HG02642 (cell line): ENCODE results near the gene BCAS3.
A peak's percentile ranks its signal among the peaks of the same experiment; 100 is the strongest.
"Not testable (repeated sequence)": the region's sequence is repeated elsewhere in the genome, so short reads cannot be mapped to it uniquely, and the experiment has no call there.

Experiments
- ATAC-seq: cut with Tn5 transposase; IDR thresholded peaks from one replicate; pipeline ENCODE4 v1.9.1; 2021; ENCODE audit warnings: mild to moderate bottlenecking; ENCODE audit not compliant: unreplicated experiment, poor library complexity

BCAS3 gene

DNA sequence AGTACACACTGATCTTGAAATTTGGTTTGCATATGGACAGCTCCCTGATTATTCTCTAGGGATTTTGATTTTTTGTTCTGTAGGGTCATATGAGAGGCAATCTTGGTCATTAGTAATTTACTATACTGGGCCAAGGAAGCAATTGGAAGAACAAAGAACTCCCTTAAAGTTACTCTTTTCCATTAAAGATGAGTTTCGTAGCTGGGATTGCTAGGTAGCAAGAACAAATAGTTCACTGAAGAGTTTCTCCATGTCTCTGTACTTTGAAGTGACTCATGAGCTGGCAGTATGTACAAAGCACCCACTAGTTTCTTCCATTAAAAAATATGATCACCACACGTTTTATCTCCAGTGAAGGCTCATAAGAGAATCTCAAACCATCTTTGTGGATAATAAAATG is 6.2 kb upstream of the BCAS3 start:
- ATAC-seq: no peak

DNA sequence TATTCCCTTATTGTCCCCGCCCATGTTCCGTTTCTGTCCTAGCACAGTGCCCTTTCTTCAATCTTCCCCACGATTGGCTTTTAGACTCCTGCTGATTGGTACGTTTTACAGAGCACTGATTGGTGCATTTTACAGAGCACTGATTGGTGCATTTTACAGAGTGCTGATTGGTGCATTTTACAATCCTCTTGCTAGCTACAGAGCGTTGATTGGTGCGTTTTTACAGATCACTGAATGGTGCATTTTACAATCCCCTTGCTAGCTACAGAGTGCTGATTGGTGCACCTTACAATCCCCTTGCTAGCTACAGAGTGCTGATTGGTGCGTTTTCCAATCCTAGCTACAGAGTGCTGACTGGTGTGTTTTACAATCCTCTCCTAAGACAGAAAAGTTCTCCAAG is 3.0 kb upstream of the BCAS3 start:
- not testable (repeated sequence) for ATAC-seq

GRCh38 chr17:60675997-60676396 is 1.7 kb upstream of the BCAS3 start:
- ATAC-seq: no peak

GRCh38 chr17:60676758-60677307 is 818 bp upstream of the BCAS3 start:
- no peak for ATAC-seq

- ATAC-seq: no peak
Measured at GRCh38 chr17:60678118-60678444, 430 bp downstream of the BCAS3 start.

- no peak for ATAC-seq
Measured at GRCh38 chr17:60679287-60679686, 1.6 kb downstream of the BCAS3 start.

- ATAC-seq: no peak
Measured at GRCh38 chr17:60680754-60681153, 3.1 kb downstream of the BCAS3 start.

DNA sequence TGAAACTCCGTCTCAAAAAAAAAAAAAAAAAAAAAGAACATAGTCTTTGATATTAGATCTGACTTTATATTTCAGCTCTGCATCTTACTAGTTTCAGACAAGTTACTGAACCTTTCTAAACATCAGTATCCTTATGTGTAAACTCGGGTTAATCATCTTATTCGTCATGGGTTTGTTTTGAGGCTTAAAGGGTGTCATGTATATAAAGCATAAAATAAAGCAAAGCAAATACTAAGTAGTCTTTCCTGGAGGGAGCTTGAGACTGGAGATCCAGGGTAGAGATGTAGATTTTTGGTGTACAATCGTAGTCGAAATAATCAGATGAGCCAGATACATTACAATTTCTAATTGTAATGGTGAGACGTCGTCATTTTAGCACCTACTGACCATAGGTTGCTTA is 7.8 kb downstream of the BCAS3 start:
- no peak for ATAC-seq

GRCh38 chr17:60695960-60696359 is 18.3 kb downstream of the BCAS3 start:
- no peak for ATAC-seq

- no peak for ATAC-seq
Measured at GRCh38 chr17:60699090-60699489, 21.4 kb downstream of the BCAS3 start.

GRCh38 chr17:60704170-60704569 is 26.5 kb downstream of the BCAS3 start:
- no peak for ATAC-seq

- no peak for ATAC-seq
Measured at GRCh38 chr17:60712675-60713074, 35.0 kb downstream of the BCAS3 start.

DNA sequence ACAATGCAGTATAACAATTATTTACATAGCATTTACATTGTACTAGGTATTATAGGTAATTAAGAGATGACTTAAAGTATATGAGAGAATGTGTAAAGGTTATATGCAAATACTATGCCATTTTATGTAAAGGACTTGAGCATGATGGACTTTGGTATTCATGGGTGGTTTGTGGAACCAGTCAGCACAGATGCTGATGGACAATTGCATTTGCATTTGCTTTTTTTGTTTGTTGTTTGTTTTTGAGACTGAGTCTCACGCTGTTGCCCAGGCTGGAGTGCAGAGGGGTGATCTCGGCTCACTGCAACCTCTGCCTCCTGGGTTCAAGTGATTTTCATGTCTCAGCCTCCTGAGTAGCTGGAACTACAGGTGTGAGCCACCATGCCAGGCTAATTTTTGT is 36.0 kb downstream of the BCAS3 start:
- no peak for ATAC-seq

- ATAC-seq: no peak
Measured at GRCh38 chr17:60716766-60717165, 39.1 kb downstream of the BCAS3 start.

- ATAC-seq: no peak
Measured at GRCh38 chr17:60717814-60718213, 40.2 kb downstream of the BCAS3 start.

- ATAC-seq: no peak
Measured at GRCh38 chr17:60720763-60721531, 43.3 kb downstream of the BCAS3 start.

DNA sequence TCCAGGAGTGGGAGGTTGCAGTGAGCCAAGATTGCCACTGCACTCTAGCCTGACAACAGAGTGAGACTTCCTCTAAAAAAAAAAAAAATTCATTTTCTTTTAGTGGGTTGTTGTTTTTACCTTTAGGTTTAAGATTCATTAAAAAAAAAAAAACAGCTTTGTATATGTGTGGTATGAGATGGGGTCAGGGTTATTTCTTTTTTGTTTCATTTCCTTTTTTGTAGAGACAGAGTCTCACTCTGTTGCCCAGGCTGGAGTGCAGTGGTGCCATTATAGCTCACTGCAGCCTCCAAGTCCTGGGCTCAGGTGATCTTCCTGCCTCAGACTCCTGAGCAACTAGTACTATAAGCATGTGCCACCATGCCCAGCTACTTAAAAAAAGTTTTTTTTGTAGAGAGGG is 47.0 kb downstream of the BCAS3 start:
- peak; percentile 66 for ATAC-seq

DNA sequence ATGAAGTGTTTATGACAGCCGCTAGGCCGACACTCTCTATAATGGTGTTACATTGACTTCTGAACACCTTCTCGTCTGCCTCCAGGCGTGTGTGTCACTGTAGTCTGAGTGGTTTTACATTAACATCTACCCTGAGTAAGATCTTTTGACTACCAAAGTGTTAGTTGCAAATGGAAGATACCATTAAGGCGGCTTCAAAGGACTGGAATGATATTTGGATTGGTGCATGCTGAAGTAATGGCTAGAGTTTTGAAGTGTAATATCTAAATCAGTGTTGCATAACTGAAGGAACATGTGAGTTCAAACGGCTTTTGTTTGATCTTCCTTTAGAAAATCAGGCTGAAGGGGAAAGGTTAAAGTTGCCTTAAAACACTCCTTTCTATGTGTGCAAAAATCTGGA is 52.2 kb downstream of the BCAS3 start:
- no peak for ATAC-seq

DNA sequence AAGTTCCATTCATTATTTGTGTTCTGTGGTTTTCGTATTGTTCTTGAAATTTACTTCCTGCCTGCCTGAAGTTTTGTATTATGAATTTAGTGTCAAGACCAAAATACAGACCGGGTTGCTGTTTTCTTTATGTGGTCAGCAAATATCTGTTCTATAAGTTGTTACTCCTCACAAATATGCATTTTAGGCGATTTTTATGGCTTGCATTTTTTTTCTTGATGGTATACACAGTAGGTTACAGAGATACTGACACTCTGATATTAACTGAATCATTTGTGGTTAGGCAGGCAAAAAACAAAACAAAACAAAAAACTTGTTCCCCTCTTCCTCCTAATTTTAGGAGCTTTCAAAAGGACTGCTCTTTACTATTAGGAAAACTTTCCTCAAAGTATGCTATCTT is 52.6 kb downstream of the BCAS3 start:
- no peak for ATAC-seq

DNA sequence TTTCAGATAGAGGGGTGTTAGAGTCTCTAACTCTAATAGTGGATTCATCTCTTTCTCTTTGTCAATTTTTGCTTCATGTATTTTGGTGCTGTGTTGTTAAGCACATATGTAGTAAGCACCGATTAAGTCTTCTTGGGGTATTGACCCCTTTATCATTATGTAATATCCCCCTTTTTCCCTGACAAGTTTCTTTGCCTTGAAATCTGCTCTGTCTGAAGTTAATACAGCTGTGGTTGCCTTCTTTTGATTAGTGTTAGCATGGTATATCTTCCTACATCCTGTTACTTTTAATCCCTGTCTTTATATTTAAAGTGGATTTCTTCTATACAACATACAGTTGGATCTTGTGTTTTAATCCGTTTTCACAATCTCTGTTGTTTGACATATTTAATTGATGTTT is 60.6 kb downstream of the BCAS3 start:
- no peak for ATAC-seq

GRCh38 chr17:60740584-60740983 is 62.9 kb downstream of the BCAS3 start:
- ATAC-seq: no peak

DNA sequence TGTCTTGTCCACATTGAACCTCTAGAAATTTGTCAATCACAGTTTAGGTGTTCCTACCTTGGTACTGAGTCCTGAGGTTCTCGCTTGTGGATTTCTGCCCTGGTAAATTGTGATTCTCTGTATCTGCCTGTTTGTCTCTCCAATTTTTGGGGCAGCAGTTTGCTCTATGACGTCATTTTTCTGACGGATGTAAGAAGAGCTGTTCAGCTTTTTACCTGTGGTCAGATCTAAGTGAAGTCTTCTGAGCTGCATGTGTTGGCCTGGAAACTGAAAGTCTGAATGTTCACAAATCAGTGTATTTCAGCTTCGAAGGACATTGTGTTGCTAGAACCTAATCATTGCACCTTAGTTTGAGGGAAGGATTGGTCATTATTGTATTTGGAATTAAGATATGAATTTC is 63.4 kb downstream of the BCAS3 start:
- no peak for ATAC-seq
